SK-N-SH treated with all-trans-retinoic acid at 6 μM for 48 hours (cell line): ENCODE data around the gene CRYAB.

Experiments used
- ARNTL ChIP-seq: fragments of 450-650 bp; formaldehyde crosslinking; IDR thresholded peaks from 2 replicates; pipeline ENCODE4 v1.5.0; 2020; ENCODE audit warnings: low read depth, mild to moderate bottlenecking, moderate library complexity, borderline replicate concordance
- CREB5 ChIP-seq: fragments of 250-450 bp; sonication (Bioruptor Pico); IDR thresholded peaks from 2 replicates; pipeline ENCODE4 v1.5.1; 2020; ENCODE audit warnings: low read depth, mild to moderate bottlenecking, moderate library complexity
- CSDC2 ChIP-seq: fragments of 250-450 bp; sonication (Bioruptor Pico); IDR thresholded peaks from 2 replicates; pipeline ENCODE4 v1.5.0; 2020; ENCODE audit warnings: mild to moderate bottlenecking, moderate library complexity
- CSRNP3 ChIP-seq: fragments of 250-450 bp; sonication (Bioruptor Pico); IDR thresholded peaks from 2 replicates; pipeline ENCODE4 v1.5.1; 2021; ENCODE audit warnings: mild to moderate bottlenecking, moderate library complexity
- ESRRG ChIP-seq: fragments of 250-450 bp; sonication (Bioruptor Pico); IDR thresholded peaks from 2 replicates; pipeline ENCODE4 v1.6.1; 2021; ENCODE audit warnings: mild to moderate bottlenecking
- ISL1 ChIP-seq: fragments of 250-450 bp; sonication (Bioruptor Pico); IDR thresholded peaks from 2 replicates; pipeline ENCODE4 v2.1.2; 2022; ENCODE audit warnings: mild to moderate bottlenecking, moderate library complexity
- OSR1 ChIP-seq: fragments of 250-450 bp; sonication (Bioruptor Pico); IDR thresholded peaks from 2 replicates; pipeline ENCODE4 v1.8.0; 2022; ENCODE audit warnings: moderate library complexity, mild to moderate bottlenecking, inconsistent platforms
- PATZ1 ChIP-seq: fragments of 250-450 bp; sonication (Bioruptor Pico); IDR thresholded peaks from 2 replicates; pipeline ENCODE4 v1.8.0; 2020; ENCODE audit warnings: mild to moderate bottlenecking, moderate library complexity, borderline replicate concordance
- PPARA ChIP-seq: fragments of 250-450 bp; sonication (Bioruptor Pico); IDR thresholded peaks from 2 replicates; pipeline ENCODE4 v1.5.0; 2020; ENCODE audit warnings: mild to moderate bottlenecking, borderline replicate concordance
- RARB ChIP-seq: fragments of 250-450 bp; sonication (Bioruptor Pico); IDR thresholded peaks from 2 replicates; pipeline ENCODE4 v1.8.0; 2021; ENCODE audit warnings: mild to moderate bottlenecking, moderate library complexity
- SNAI2 ChIP-seq: fragments of 250-450 bp; sonication (Bioruptor Pico); IDR thresholded peaks from 2 replicates; pipeline ENCODE4 v1.5.0; 2020; ENCODE audit warnings: mild to moderate bottlenecking, moderate library complexity
- TCF4 ChIP-seq: fragments of 250-450 bp; sonication (Bioruptor Pico); IDR thresholded peaks from 2 replicates; pipeline ENCODE4 v1.8.0; 2021; ENCODE audit warnings: mild to moderate bottlenecking, moderate library complexity, borderline replicate concordance
- ZFP3 ChIP-seq: fragments of 250-450 bp; sonication (Bioruptor Pico); IDR thresholded peaks from 2 replicates; pipeline ENCODE4 v1.5.0; 2020; ENCODE audit warnings: mild to moderate bottlenecking, moderate library complexity
- TF ChIP-seq, protein P1 (sequence below): fragments of 250-450 bp; sonication (Bioruptor Pico); IDR thresholded peaks from 2 replicates; pipeline ENCODE4 v1.8.0; 2021; ENCODE audit warnings: low read depth, mild to moderate bottlenecking, moderate library complexity, borderline replicate concordance

DNA sequence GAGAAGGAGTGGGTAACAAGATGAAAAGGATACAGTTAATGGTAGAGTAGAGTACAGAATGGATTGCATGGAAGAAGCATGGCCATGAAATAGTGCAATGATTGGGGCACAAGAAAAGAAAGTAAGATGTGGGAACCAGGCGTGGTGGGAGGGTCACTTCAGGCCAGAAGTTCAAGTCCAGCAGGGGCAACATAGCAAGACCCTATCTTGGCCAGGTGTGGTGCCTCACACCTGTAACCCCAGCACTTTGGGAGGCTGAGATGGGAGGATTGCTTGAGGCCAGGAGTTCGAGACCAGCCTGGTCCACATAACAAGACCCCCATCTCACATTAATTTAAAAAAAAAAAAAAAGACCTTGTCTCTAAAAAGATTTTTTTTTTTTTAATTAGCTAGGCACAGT is 5.7 kb upstream of the CRYAB start:
- no peak for TF ChIP-seq ISL1
- TF ChIP-seq ESRRG = no peak
- TF ChIP-seq RARB (CRISPR knock-in tag) = no peak
- no peak for TF ChIP-seq TCF4
- no peak for TF ChIP-seq SNAI2
- TF ChIP-seq, protein P1, sequence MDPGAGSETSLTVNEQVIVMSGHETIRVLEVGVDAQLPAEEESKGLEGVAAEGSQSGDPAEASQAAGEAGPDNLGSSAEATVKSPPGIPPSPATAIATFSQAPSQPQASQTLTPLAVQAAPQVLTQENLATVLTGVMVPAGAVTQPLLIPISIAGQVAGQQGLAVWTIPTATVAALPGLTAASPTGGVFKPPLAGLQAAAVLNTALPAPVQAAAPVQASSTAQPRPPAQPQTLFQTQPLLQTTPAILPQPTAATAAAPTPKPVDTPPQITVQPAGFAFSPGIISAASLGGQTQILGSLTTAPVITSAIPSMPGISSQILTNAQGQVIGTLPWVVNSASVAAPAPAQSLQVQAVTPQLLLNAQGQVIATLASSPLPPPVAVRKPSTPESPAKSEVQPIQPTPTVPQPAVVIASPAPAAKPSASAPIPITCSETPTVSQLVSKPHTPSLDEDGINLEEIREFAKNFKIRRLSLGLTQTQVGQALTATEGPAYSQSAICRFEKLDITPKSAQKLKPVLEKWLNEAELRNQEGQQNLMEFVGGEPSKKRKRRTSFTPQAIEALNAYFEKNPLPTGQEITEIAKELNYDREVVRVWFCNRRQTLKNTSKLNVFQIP (CRISPR knock-in tag) = no peak
- TF ChIP-seq OSR1 (CRISPR knock-in tag) = no peak
- no peak for TF ChIP-seq CSDC2 (CRISPR knock-in tag)
- TF ChIP-seq ZFP3 (CRISPR knock-in tag) = no peak
- TF ChIP-seq CSRNP3 = no peak
- TF ChIP-seq CREB5 = no peak
- TF ChIP-seq PPARA (CRISPR knock-in tag) = no peak
- TF ChIP-seq ARNTL (CRISPR knock-in tag) = no peak
- TF ChIP-seq PATZ1 (CRISPR knock-in tag) = no peak
